Stomach (tissue), 9 donors: ENCODE measurements around the gene LRIF1. TPM values are rescaled to one million over a fixed set of nuclear protein-coding genes. Genes with fewer than 3 reads are reported as not detected.

Experiments used
- DNase-seq, 2 donors: peaks; one replicate each; pipeline versions ENCODE4 v3.0.0 to v3.0.0-alpha.2; 2013 to 2019
- H3K27ac ChIP-seq, 5 donors: fragments of 200-600 bp in 4 of 5; sonication (generic) in 4 of 5; one replicate each; pipeline ENCODE4 v1.5.1; 2013 to 2019; ENCODE audit warnings: mild to moderate bottlenecking in 1 of 5, moderate library complexity in 1 of 5
- H3K27me3 ChIP-seq, 3 donors: fragments of 200-600 bp; sonication (generic); one replicate each; pipeline ENCODE4 v1.5.1; 2017 to 2019; ENCODE audit warnings: mixed run types in 1 of 3
- H3K36me3 ChIP-seq, 4 donors: fragments of 200-600 bp; sonication (generic); 1 replicate in 3 of 4; 2 replicates in 1 of 4; pipeline ENCODE4 v1.5.1; 2016 to 2019
- H3K4me1 ChIP-seq, 4 donors: fragments of 200-600 bp; sonication (generic); one replicate each; pipeline ENCODE4 v1.5.1; 2016 to 2019
- H3K4me3 ChIP-seq, 4 donors: fragments of 200-600 bp; sonication (generic) in 3 of 4; one replicate each; pipeline ENCODE4 v1.5.1; 2016 to 2019; ENCODE audit warnings: mild to moderate bottlenecking in 1 of 4
- H3K9me3 ChIP-seq, 4 donors: fragments of 200-600 bp; sonication (generic); one replicate each; pipeline ENCODE4 v1.5.1; 2016 to 2019
- CTCF ChIP-seq, 7 experiments: fragments of 450-650 bp in 4 of 7; fragments of 200-600 bp in 3 of 7; sonication (generic) in 3 of 7; IDR thresholded peaks; one replicate each; pipeline ENCODE4 v1.5.1; 2016 to 2019; ENCODE audit warnings: antibody characterized with exemption in 7 of 7, control low read depth in 2 of 7, mild to moderate bottlenecking in 1 of 7
- EP300 ChIP-seq: sonication (generic); formaldehyde crosslinking; IDR thresholded peaks from one replicate; pipeline ENCODE4 v1.6.1; 2017; ENCODE audit warnings: antibody characterized with exemption
- POLR2A ChIP-seq, 4 donors: fragments of 450-650 bp; IDR thresholded peaks; one replicate each; pipeline ENCODE4 v1.6.1; 2016; ENCODE audit warnings: antibody characterized with exemption in 4 of 4, control low read depth in 2 of 4, mild to moderate bottlenecking in 1 of 4, moderate library complexity in 1 of 4
- POLR2AphosphoS5 ChIP-seq, 3 donors: sonication (generic); formaldehyde crosslinking; IDR thresholded peaks; one replicate each; pipeline ENCODE4 v1.6.1; 2016; ENCODE audit warnings: antibody characterized with exemption in 3 of 3
- WGBS, 5 donors: extraction: QIAGEN DNeasy Blood & Tissue Kit in 3 of 5; methylation state at CpG; one replicate each; pipeline versions ENCODE4 v1.1.5 to v1.1.7; 2013 to 2018; 5-methylcytosine and 5-hydroxymethylcytosine counted together
- intact Hi-C: fragments of 100-400 bp; cut with DNase I; formaldehyde crosslinking; loops from one replicate; pipeline ENCODE4 v1.15.1; 2023; ENCODE audit warnings: low total_unique reads
- polyA plus RNA-seq, 3 donors: library from polyadenylated mRNA; stranded (reverse); fragments of 200-250 nt; gene quantifications; one replicate each; pipeline ENCODE4 v1.2.3, GENCODE V29; 2013
- total RNA-seq, 5 donors: library from RNA; depleted of rRNA; stranded (reverse); fragments of >200 nt; gene quantifications; one replicate each; pipeline versions ENCODE4 v1.1.0 to v1.2.3, GENCODE V29; 2014 to 2016
- donor health status: healthy with polysubstance abuse.
- donor health status: Bipolar disorder and iron deficiency.
- donor health status: healthy.

LRIF1 gene
- total and polyA plus RNA-seq, 8 donors: 2.0 to 22.8 (median 5.7) TPM

- intact Hi-C loops: no loop called here
Measured at GRCh38 chr1:110990541-110990940, 26.8 kb upstream of the LRIF1 start.

GRCh38 chr1:110986407-110986891 is 22.7 kb upstream of the LRIF1 start:
- Histone ChIP-seq H3K27me3 (no peaks in the 10 kb centered on the region), H3K9me3 (peaks cover 0 to 6% (median 0%) of the 10 kb centered on the region in 4 donors), H3K36me3 (no peaks in the 10 kb centered on the region), H3K27ac (no peak overlapping the region), H3K4me3 (no peak overlapping the region), H3K4me1 (peaks cover 0 to 6% (median 0%) of the 10 kb centered on the region in 4 donors)
- intact Hi-C loops: no loop called here
- DNase-seq: no peak
- TF ChIP-seq POLR2AphosphoS5 (IDR thresholded peaks at IDR 0.05): no peak
- TF ChIP-seq CTCF (IDR thresholded peaks at IDR 0.05): no peak
- no peak for TF ChIP-seq POLR2A (IDR thresholded peaks at IDR 0.05)
- no peak for TF ChIP-seq EP300

More at GRCh38 chr1:110990541-110990940, 26.8 kb upstream of the LRIF1 start:
- H3K9me3 ChIP-seq: peaks cover 0 to 5% (median 0%) of the 10 kb centered on the region in 4 donors
- H3K4me1 ChIP-seq: no peaks in the 10 kb centered on the region
- H3K27ac ChIP-seq: no peak overlapping the region
- WGBS, 5 donors: 51 to 77% (median 59%) methylated on average over 3 of the region's 3 CpGs
- DNase-seq: no peak
- no peak overlapping the region for H3K4me3 ChIP-seq
- H3K36me3 ChIP-seq: no peaks in the 10 kb centered on the region
- TF ChIP-seq EP300: no peak
- no peak for TF ChIP-seq CTCF (IDR thresholded peaks at IDR 0.05)
- no peak for TF ChIP-seq POLR2AphosphoS5 (IDR thresholded peaks at IDR 0.05)
- no peak for TF ChIP-seq POLR2A (IDR thresholded peaks at IDR 0.05)
- H3K27me3 ChIP-seq: no peaks in the 10 kb centered on the region

GRCh38 chr1:110982320-110982719 is 18.6 kb upstream of the LRIF1 start:
- intact Hi-C loops: no loop called here
- Histone ChIP-seq H3K27ac (no peak overlapping the region), H3K36me3 (no peaks in the 10 kb centered on the region), H3K9me3 (peaks cover 0 to 20% (median 9%) of the 10 kb centered on the region in 4 donors), H3K27me3 (peaks cover 0 to under 1% (median under 1%) of the 10 kb centered on the region in 3 donors), H3K4me3 (no peak overlapping the region), H3K4me1 (peaks cover 0 to 6% (median 0%) of the 10 kb centered on the region in 4 donors)
- TF ChIP-seq EP300 (no peak), CTCF (IDR thresholded peaks at IDR 0.05) (no peak), POLR2A (IDR thresholded peaks at IDR 0.05) (no peak), POLR2AphosphoS5 (IDR thresholded peaks at IDR 0.05) (no peak)
- WGBS, 5 donors: 54 to 73% (median 62%) methylated on average over 3 of the region's 3 CpGs
- DNase-seq: no peak

GRCh38 chr1:110979154-110979553 is 15.4 kb upstream of the LRIF1 start:
- Histone ChIP-seq H3K9me3 (peaks cover 0 to 46% (median 35%) of the 10 kb centered on the region in 4 donors), H3K27me3 (peaks cover 0 to 5% (median 3%) of the 10 kb centered on the region in 3 donors), H3K4me1 (peaks cover 0 to 6% (median 0%) of the 10 kb centered on the region in 4 donors), H3K27ac (no peak overlapping the region), H3K4me3 (no peak overlapping the region), H3K36me3 (no peaks in the 10 kb centered on the region)
- TF ChIP-seq CTCF (IDR thresholded peaks at IDR 0.05): no peak
- TF ChIP-seq EP300: no peak
- TF ChIP-seq POLR2AphosphoS5 (IDR thresholded peaks at IDR 0.05): no peak
- no peak for TF ChIP-seq POLR2A (IDR thresholded peaks at IDR 0.05)
- DNase-seq: no peak
- intact Hi-C loops: no loop called here
- 79 to 91% (median 88%) methylated on average over 2 of the region's 2 CpGs for WGBS, 5 donors
